GM18873 (cell line): ENCODE measurements around the gene KLHL2.
"Not testable (repeated sequence)": the region's sequence is repeated elsewhere in the genome, so short reads cannot be mapped to it uniquely, and the experiment has no call there.

Experiments
- ATAC-seq: cut with Tn5 transposase; IDR thresholded peaks from one replicate; pipeline ENCODE4 v1.9.1; 2021; ENCODE audit warnings: mild to moderate bottlenecking, moderate library complexity, moderate number of reproducible peaks; ENCODE audit not compliant: unreplicated experiment, low FRiP score

KLHL2 gene

GRCh38 chr4:165325732-165326512 is 118.6 kb downstream of the KLHL2 start:
- ATAC-seq, result no peak

GRCh38 chr4:165326831-165327210 is 119.5 kb downstream of the KLHL2 start:
- ATAC-seq, result no peak

GRCh38 chr4:165327211-165328100 is 120.1 kb downstream of the KLHL2 start, which contains the start of gene MSMO1:
MSMO1 (plus strand) TSS chr4:165327669; CDS start chr4:165333371, 5,702 bp downstream.
- peak; percentile 99 for ATAC-seq

- no peak for ATAC-seq
Observed at GRCh38 chr4:165328101-165328425, 120.7 kb downstream of the KLHL2 start.

GRCh38 chr4:165328708-165329107 is 121.3 kb downstream of the KLHL2 start:
- ATAC-seq, result no peak

GRCh38 chr4:165330071-165330470 is 122.7 kb downstream of the KLHL2 start:
- ATAC-seq, result no peak

- ATAC-seq, result no peak
Observed at GRCh38 chr4:165330666-165331065, 123.3 kb downstream of the KLHL2 start.

- no peak for ATAC-seq
Observed at GRCh38 chr4:165331359-165331758, 124.0 kb downstream of the KLHL2 start.

GRCh38 chr4:165331823-165332222 is 124.5 kb downstream of the KLHL2 start:
- ATAC-seq, result no peak

- no peak for ATAC-seq
Observed at GRCh38 chr4:165332502-165332901, 125.1 kb downstream of the KLHL2 start.

- no peak for ATAC-seq
Observed at GRCh38 chr4:165335163-165335703, 127.9 kb downstream of the KLHL2 start.

GRCh38 chr4:165336743-165337142 is 129.4 kb downstream of the KLHL2 start:
- no peak for ATAC-seq

GRCh38 chr4:165342340-165342739 is 135.0 kb downstream of the KLHL2 start:
- ATAC-seq, result not testable (repeated sequence)

GRCh38 chr4:165343353-165344191 is 136.2 kb downstream of the KLHL2 start:
- no peak for ATAC-seq

GRCh38 chr4:165345666-165346417 is 138.5 kb downstream of the KLHL2 start:
- no peak for ATAC-seq

GRCh38 chr4:165347647-165348569 is 140.5 kb downstream of the KLHL2 start:
- no peak for ATAC-seq

GRCh38 chr4:165351359-165352130 is 144.2 kb downstream of the KLHL2 start:
- no peak for ATAC-seq

GRCh38 chr4:165355900-165356300 is 148.5 kb downstream of the KLHL2 start:
- ATAC-seq, result peak; percentile 59
